NT2/D1 (cell line): ENCODE data around the gene IFNG-AS1.

Source experiments
- SUZ12 ChIP-seq: IDR thresholded peaks from 2 replicates; pipeline ENCODE4 v1.6.1; 2011; ENCODE audit not compliant: insufficient read length, insufficient read depth; ENCODE audit errors: extremely low read depth
- YY1 ChIP-seq: IDR thresholded peaks from 2 replicates; pipeline ENCODE4 v1.6.1; 2011; ENCODE audit not compliant: insufficient read length, insufficient read depth
- ZNF274 ChIP-seq: IDR thresholded peaks from 2 replicates; pipeline ENCODE4 v1.6.1; 2011; ENCODE audit warnings: mild to moderate bottlenecking, low read depth, low read length

DNA sequence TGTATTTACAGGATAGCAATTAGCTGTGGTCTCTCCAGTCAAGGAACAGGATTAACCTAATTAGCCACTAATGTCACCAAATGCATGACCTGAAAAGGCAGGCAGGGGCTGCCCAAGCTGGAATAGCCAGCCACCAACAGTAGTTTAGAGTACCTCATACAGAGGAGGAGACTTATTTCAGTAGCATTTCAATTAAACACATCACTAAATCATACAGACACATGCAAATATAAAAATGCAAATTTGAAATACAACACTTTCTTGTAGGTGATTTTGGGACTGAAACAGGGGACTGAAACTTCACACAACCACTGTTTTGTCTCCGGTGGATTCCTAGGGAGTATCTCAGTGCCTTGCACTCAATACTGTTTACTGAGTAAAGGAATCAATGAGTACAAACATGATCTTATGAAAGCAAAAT, 636 bp upstream of the IFNG-AS1 start:
- TF ChIP-seq ZNF274, result no peak
- TF ChIP-seq YY1, result no peak
- no peak for TF ChIP-seq SUZ12
